DOHH2 (cell line): Measurements from ENCODE around the gene EIF3C.
"Not testable (repeated sequence)": the region's sequence is repeated elsewhere in the genome, so short reads cannot be mapped to it uniquely, and the experiment has no call there.

Experiments
- H3F3A ChIP-seq: fragments of 200-600 bp; sonication (generic), shearing (Covaris generic); 2 replicates; pipeline ENCODE4 v1.6.0; 2016; ENCODE audit warnings: antibody characterized with exemption, mild to moderate bottlenecking; ENCODE audit not compliant: control insufficient read depth, insufficient read depth
- H3K27ac ChIP-seq: fragments of 200-600 bp; sonication (generic); 2 replicates; pipeline ENCODE4 v1.5.1; 2014; ENCODE audit warnings: low read depth, mild to moderate bottlenecking, low read length, moderate library complexity
- H3K27me3 ChIP-seq: fragments of 200-600 bp; sonication (generic); 2 replicates; pipeline ENCODE4 v1.6.1; 2014; ENCODE audit warnings: mild to moderate bottlenecking, low read length, mixed read lengths; ENCODE audit not compliant: control insufficient read depth
- H3K36me3 ChIP-seq: fragments of 200-600 bp; sonication (generic); 2 replicates; pipeline ENCODE4 v1.6.1; 2014; ENCODE audit warnings: mild to moderate bottlenecking, low read length, moderate library complexity, mixed read lengths; ENCODE audit not compliant: control insufficient read depth
- H3K4me1 ChIP-seq: fragments of 200-600 bp; sonication (generic); 2 replicates; pipeline ENCODE4 v1.6.1; 2014; ENCODE audit warnings: mild to moderate bottlenecking, low read length, mixed read lengths; ENCODE audit not compliant: control insufficient read depth
- H3K4me2 ChIP-seq: fragments of 200-600 bp; sonication (generic); 2 replicates; pipeline ENCODE4 v1.6.0; 2014; ENCODE audit warnings: mild to moderate bottlenecking, low read length, moderate library complexity
- H3K4me3 ChIP-seq: fragments of 200-600 bp; sonication (generic); 2 replicates; pipeline ENCODE4 v1.5.1; 2014; ENCODE audit warnings: mild to moderate bottlenecking, low read length, mixed read lengths
- H3K79me2 ChIP-seq: fragments of 200-600 bp; sonication (generic); 2 replicates; pipeline ENCODE4 v1.6.1; 2014; ENCODE audit warnings: mild to moderate bottlenecking, low read length, mixed read lengths; ENCODE audit not compliant: control insufficient read depth
- H3K9me2 ChIP-seq: fragments of 200-600 bp; sonication (generic); replicated peaks from 2 replicates; pipeline ENCODE4 v1.6.1; 2014; ENCODE audit warnings: mild to moderate bottlenecking, low read length, mixed read lengths; ENCODE audit not compliant: control insufficient read depth
- H3K9me3 ChIP-seq: fragments of 200-600 bp; sonication (generic); 2 replicates; pipeline ENCODE4 v1.6.1; 2014; ENCODE audit warnings: antibody characterized with exemption, low read length, mixed read lengths; ENCODE audit not compliant: control insufficient read depth, insufficient read depth
- H4K20me1 ChIP-seq: fragments of 200-600 bp; sonication (generic); 2 replicates; pipeline ENCODE4 v1.6.0; 2014; ENCODE audit warnings: low read depth, mild to moderate bottlenecking, antibody characterized with exemption, low read length, moderate library complexity; ENCODE audit not compliant: control insufficient read depth, insufficient read depth

Gene EIF3C

GRCh38 chr16:28699792-28700191 is 11.5 kb upstream of the EIF3C start:
- H3K4me1 ChIP-seq, H3K36me3 ChIP-seq, H3K9me3 ChIP-seq, H3K27ac ChIP-seq, H3K4me3 ChIP-seq, H3F3A ChIP-seq, H3K4me2 ChIP-seq, H3K79me2 ChIP-seq, H3K9me2 ChIP-seq, H4K20me1 ChIP-seq, H3K27me3 ChIP-seq: not testable (repeated sequence)

GRCh38 chr16:28700349-28700748 is 10.9 kb upstream of the EIF3C start:
- not testable (repeated sequence) for H3K4me1 ChIP-seq, H3K4me3 ChIP-seq

GRCh38 chr16:28701384-28701783 is 9.9 kb upstream of the EIF3C start:
- not testable (repeated sequence) for H3F3A ChIP-seq, H3K9me3 ChIP-seq, H3K4me3 ChIP-seq, H3K27me3 ChIP-seq, H3K4me1 ChIP-seq, H3K79me2 ChIP-seq, H3K9me2 ChIP-seq, H3K36me3 ChIP-seq, H3K27ac ChIP-seq, H4K20me1 ChIP-seq, H3K4me2 ChIP-seq

More at GRCh38 chr16:28700349-28700748, 10.9 kb upstream of the EIF3C start:
- not testable (repeated sequence) for H3K9me3 ChIP-seq, H3F3A ChIP-seq, H3K27me3 ChIP-seq, H4K20me1 ChIP-seq, H3K27ac ChIP-seq, H3K36me3 ChIP-seq, H3K4me2 ChIP-seq, H3K9me2 ChIP-seq, H3K79me2 ChIP-seq

- not testable (repeated sequence) for H3K79me2 ChIP-seq, H3K4me2 ChIP-seq, H3K27me3 ChIP-seq, H3K36me3 ChIP-seq, H3K9me3 ChIP-seq, H4K20me1 ChIP-seq, H3K4me3 ChIP-seq, H3K9me2 ChIP-seq, H3K4me1 ChIP-seq, H3F3A ChIP-seq, H3K27ac ChIP-seq
Observed at GRCh38 chr16:28704246-28704645, 7.0 kb upstream of the EIF3C start.

- not testable (repeated sequence) for H3K4me3 ChIP-seq, H3K36me3 ChIP-seq, H4K20me1 ChIP-seq, H3F3A ChIP-seq, H3K27ac ChIP-seq, H3K4me1 ChIP-seq, H3K9me3 ChIP-seq, H3K79me2 ChIP-seq, H3K9me2 ChIP-seq, H3K27me3 ChIP-seq, H3K4me2 ChIP-seq
Observed at GRCh38 chr16:28722852-28723650, 11.8 kb downstream of the EIF3C start.

GRCh38 chr16:28731253-28731652 is 20.0 kb downstream of the EIF3C start:
- H3K4me2 ChIP-seq, H3K27me3 ChIP-seq, H4K20me1 ChIP-seq, H3K4me3 ChIP-seq, H3F3A ChIP-seq, H3K9me3 ChIP-seq, H3K36me3 ChIP-seq, H3K27ac ChIP-seq, H3K79me2 ChIP-seq, H3K4me1 ChIP-seq, H3K9me2 ChIP-seq: not testable (repeated sequence)

- H3K9me2 ChIP-seq, H3F3A ChIP-seq, H3K27me3 ChIP-seq, H3K27ac ChIP-seq, H3K9me3 ChIP-seq, H3K36me3 ChIP-seq, H3K4me3 ChIP-seq, H3K79me2 ChIP-seq, H3K4me2 ChIP-seq, H3K4me1 ChIP-seq, H4K20me1 ChIP-seq: not testable (repeated sequence)
Observed at GRCh38 chr16:28732455-28733124, 21.3 kb downstream of the EIF3C start.

GRCh38 chr16:28739787-28740186 is 28.5 kb downstream of the EIF3C start:
- H4K20me1 ChIP-seq, H3K27me3 ChIP-seq, H3K79me2 ChIP-seq, H3F3A ChIP-seq, H3K4me1 ChIP-seq, H3K9me3 ChIP-seq, H3K36me3 ChIP-seq, H3K27ac ChIP-seq, H3K9me2 ChIP-seq, H3K4me3 ChIP-seq, H3K4me2 ChIP-seq: not testable (repeated sequence)
